Dedifferentiated amniotic fluid mesenchymal stem cell (primary cell): ENCODE results near the gene ZEB2.

Source experiments
- DNase-seq: peaks from one replicate; pipeline ENCODE4 v3.0.0-alpha.2; 2016; ENCODE audit errors: extremely low spot score

ZEB2 gene

GRCh38 chr2:144357623-144358373 lies 162.1 kb downstream of the ZEB2 start:
- peak; percentile 98 for DNase-seq

- no peak for DNase-seq
Measured at GRCh38 chr2:144356402-144356801, 163.5 kb downstream of the ZEB2 start.

- DNase-seq: no peak
Measured at GRCh38 chr2:144354953-144355352, 165.0 kb downstream of the ZEB2 start.

DNA sequence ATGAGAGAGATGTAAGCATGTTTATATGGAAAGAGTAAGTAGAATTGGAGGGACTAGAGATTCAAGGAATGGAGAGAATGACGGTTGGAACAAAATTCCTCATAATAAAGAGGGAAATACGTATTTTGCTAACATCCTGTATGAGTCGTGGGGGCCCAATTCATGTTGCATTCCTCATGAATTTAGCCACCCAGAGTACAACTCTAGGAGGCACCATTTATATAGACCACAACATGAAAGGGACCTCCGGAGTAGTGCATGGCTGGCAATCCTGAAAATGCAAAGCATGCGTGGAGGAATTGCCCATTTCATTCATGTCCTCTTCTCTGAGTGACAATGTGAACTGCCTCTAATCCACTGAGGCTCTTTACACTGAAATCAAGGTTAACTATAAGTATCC lies 168.2 kb downstream of the ZEB2 start:
- no peak for DNase-seq

DNA sequence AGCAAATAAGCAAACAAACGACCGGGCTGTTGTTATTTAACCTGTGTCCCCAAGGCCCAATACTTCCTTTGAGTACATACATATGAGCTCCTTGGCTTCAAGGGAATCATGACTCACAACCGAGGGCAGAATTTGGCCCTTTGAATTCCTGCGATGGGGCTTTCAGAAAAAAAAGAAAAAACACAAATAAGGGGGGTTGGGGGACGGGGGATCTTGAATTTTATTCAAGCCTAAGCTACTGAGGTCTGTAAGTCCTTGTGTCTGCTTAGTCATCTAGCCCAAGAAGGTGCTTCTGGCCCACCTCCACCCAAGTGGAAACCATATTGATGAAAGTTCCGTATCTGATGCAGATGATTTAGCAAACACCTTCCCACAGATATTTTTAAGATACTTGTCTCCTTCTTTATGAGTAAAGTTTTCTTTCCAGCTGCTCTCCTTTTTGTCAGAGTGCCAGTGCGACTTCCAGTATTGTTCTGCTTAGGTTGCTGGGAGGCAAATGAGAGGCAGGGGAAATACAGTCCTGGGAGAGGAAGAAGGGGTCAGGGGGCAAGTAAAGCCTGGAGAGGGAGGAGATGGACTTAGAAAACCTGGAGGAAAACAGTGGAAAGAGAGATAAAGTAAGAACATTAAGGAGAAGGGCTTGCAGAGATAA lies 169.6 kb downstream of the ZEB2 start:
- no peak for DNase-seq

DNA sequence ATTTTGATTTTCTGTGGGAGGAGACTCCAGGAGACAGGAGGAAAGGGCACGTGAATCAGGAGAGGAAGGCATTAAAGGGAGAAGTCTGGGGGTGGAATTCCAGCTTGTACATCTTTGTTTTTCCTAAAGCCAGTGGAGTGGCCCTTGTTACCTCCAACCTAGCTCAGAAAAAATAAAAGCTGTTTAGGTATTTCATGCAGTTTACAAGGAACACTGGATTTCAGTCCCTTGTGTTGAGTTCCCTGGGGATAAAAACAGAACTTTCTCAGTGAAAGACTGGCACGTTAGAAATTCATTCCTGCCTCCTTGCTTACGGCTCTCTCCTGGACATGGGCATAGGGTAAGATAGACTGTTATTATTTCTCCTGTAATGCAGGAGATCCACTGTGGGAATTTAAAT lies 170.2 kb downstream of the ZEB2 start:
- no peak for DNase-seq

DNA sequence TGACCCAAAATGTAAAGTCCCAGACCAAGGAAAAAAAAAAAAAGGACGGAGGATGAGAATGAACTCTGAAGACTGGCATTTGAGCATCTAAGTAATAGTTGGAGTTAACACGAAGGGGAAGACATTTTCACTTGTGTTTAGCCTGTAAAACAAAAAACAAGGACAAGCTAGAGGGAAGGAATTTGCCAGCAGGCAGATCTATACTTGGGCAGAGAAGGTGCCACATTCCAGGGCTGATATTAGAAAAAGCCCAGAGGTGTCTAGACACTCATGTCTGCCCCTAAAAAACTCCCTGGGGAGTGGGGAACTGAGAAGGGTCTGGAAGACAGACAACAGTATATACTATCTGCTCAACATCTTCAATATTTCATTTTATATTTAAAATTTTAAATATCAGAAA lies 171.1 kb downstream of the ZEB2 start:
- DNase-seq: no peak

- DNase-seq: no peak
Measured at GRCh38 chr2:144346229-144346628, 173.7 kb downstream of the ZEB2 start.

DNA sequence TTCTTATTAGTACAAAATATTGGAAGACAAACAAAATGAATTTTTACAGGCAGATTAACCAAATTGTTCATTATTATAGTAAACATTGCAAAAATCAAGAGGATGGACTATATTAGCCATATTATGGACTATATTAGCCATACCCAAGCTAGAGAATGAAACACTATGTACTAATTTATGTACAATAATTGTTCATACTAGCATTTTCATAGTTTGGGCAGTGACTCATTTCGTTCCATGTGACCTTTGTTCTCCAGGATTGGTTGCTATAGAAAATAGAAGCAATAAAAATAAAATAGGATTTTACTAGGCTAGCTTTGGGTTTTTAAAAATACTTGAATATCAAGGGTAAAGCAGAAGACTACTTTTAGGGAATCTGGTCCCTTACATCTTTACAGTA lies 176.8 kb downstream of the ZEB2 start:
- no peak for DNase-seq

- no peak for DNase-seq
Measured at GRCh38 chr2:144341538-144341937, 178.4 kb downstream of the ZEB2 start.

DNA sequence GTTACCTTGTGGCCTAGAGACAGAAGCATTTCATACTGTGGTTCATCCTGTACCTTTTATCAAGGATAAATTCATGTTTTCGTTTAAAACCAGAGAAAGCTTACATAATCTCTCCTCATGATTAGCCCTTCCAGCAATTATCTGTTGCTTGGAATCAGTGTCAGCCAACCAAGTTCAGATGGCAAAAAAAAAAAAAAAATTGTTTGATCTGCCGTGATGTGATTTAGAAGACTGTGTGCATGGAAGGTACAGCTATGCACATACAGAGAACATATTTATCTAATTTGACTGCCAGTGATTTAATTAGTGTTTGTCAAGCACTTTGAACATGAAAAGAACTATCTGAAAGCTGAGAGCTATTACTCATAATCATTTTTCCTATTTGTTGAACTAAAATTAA lies 180.9 kb downstream of the ZEB2 start:
- no peak for DNase-seq

DNA sequence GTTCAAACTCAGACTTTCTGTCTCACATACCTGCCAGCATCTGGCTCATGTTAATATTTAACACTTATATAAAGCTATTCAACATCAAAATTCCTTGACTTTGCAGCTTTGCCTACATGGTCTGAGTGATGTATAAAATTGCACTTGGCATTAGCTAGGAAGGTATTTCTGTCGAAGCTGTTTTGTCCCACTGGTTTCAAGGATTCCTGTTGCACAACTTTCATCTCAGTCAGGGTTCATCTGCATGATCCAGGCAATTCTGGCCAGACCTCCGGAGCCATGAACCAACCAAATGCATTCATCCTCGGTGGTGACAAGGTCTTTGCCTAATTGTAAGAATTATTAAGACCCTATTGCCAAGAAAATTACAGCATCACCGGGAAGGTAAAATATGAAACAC lies 185.4 kb downstream of the ZEB2 start:
- DNase-seq: no peak
